ENCODE data around the gene ALPI.
"Not testable (repeated sequence)": the region's sequence is repeated elsewhere in the genome, so short reads cannot be mapped to it uniquely, and the experiment has no call there.

DNA sequence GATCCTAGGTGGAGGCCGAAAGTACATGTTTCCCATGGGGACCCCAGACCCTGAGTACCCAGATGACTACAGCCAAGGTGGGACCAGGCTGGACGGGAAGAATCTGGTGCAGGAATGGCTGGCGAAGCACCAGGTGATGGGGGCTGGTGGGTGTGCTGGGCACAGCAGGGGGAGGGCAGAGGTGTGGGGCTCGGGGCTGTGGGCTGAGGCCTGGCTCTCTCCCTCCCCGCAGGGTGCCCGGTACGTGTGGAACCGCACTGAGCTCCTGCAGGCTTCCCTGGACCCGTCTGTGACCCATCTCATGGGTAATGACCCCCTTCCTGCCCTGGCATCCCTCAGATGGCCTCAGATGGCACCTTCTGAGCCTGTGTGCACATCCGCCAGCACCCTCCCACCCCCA lies 47.7 kb upstream of the ALPI start:
- TF ChIP-seq CTCF (conservative IDR thresholded peaks at IDR 0.05); EZH2 (IDR thresholded peaks at IDR 0.05; ENCODE audit: low read depth): not testable (repeated sequence)

All from PC-9 (cell line).